GM19035 (cell line): ENCODE measurements around the gene ELFN2.

Source experiments
- ATAC-seq: cut with Tn5 transposase; IDR thresholded peaks from one replicate; pipeline ENCODE4 v1.9.1; 2021; ENCODE audit not compliant: unreplicated experiment

Gene ELFN2

DNA sequence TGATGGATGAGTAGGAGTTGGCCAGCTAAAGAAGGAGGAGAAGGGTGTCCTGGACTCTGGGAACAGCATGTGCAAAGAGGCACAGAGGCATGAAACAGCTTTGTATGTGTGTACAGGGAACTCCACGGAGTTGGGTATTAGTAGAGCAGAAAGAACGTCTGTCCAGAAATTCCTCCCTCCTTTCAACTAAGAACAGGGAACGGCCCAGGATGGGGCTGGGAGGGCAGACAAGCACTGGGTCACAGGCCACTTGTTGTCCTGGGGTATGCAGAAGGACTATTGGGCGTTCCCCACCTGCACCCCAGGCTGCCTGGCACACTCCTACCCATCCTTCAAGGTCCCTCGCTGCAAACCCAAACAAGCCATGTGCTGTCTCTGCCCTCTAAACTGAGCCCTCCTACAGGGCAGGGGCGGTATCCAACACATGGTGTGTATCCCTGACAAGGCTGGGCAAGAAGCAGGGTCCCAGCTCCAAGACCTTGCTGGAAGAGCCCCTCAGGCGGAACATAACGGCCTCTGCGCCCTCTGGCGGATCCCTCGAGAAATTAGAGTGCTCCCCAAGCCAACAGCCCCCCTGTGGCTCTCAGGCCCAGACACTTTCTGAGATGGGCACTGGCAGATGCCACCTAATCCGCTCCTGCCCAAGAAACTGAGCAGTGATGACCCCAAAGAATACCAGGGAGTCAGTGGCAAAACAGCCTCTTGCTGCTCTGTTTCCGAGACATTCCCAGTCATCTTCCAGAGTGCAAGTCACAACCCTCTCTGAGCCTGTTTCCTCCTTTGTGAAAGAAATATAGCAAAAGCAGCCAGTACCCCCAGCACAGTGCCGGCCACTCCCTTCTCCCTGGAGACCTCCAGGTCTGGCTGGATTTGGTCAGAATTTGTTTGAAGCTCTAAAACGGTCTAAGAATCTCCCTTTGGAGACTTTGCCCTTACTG lies 1.6 kb upstream of the ELFN2 start:
- ATAC-seq, result no peak

DNA sequence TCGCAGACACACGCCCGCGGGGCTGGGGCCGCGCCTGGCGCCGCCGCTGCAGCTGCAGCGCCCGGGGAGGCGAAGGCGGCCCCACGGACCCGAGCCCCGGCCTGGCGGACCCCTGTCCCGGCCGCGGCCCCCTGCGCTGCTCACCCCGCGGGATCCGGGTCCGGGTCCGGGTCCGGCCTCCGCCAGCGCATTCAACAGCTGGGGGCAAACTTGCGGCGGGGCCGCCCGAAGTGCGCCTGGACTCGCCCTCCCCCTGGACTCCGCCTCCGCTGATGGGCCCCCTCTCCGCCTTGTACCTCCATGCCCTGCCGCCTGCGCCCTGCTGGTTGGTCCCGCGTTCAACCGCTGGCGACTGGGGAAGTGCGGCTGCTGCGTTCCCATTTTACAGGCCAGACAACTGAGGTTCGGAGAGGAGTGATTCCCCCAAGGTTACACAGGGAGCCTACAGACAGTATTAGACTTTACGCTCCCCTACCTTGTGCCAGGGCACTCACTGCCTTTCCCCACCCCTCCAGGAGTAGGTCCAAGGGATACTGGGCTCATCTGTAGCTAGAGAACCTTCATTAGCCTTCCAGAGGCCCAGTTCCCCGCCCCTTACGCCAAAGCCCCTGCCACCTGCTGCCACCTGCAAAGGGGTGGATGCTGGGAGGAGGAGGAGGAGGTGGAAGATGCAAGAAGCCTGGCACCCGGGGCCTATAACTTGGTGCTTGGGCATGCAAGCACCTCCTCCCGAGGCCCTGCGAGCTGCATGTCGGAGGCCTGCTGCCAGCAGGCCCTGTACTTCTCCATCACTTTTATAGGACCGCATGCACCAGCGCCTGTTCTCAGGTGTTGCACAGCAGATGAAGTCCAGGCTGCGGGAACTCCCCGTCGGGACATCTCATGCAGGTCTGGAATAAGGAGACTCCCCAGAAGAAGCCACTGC lies 694 bp upstream of the ELFN2 start:
- no peak for ATAC-seq

DNA sequence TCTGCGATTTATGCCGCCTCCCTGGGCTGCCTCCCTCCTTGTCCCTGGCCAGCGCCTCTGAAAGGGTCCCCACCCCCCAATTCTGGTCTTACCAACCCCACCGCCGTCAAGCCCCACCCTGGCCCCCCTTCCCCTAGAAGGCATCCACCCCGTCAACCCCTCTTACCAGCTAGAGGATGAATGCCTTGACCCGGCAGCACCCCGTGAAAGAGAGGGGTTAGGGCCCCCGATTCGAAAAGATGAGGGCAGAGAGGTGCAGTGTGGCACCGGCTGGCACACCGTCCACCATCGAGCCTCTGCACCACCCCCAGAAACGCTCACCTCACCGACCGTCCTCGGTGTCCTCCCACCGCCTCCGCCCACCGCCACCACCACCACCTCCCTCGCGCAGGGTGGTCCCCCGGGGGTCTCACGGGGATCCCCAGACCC lies 559 bp downstream of the ELFN2 start:
- no peak for ATAC-seq

- ATAC-seq, result no peak
These were observed 1.2 kb downstream of the ELFN2 start for GRCh38 chr22:37425800-37426705.

DNA sequence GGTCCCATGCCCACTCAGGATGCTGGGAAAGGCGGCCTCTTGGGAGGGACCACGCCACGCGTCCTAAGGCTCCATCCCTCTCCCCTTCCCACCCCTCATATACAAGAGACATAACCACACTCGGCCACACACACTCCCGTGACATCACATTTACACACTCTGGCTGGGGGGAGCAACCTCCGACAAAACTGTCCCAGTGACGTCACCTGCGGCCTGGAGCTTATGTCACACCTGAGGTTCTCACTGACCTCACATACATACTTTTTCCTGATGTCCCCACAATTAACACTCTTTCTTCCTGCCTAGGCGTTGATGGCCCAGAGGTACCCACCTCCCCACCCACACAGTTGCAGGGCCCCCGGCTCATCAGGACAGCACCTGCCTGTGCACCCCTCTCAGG lies 1.9 kb downstream of the ELFN2 start:
- ATAC-seq, result no peak

DNA sequence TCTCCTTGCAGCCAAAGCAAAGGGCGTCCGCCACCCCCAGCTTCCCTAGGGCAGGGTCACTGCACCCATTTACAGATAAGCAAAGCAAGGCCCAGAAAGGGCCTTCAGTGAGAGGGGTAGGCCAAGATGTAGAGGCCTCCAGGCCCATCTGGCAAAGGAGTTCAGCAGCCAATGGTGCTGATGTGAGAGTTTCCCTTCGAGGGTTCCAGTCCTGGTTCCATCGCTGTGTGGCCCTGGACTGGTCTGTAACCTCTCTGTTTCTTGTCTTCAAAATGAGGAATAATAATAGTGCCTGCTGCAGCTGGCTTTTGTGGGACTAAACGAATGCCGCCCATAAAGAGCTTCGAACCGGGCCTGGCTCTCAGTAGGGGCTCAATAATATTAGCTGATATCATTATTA lies 4.0 kb downstream of the ELFN2 start:
- no peak for ATAC-seq

DNA sequence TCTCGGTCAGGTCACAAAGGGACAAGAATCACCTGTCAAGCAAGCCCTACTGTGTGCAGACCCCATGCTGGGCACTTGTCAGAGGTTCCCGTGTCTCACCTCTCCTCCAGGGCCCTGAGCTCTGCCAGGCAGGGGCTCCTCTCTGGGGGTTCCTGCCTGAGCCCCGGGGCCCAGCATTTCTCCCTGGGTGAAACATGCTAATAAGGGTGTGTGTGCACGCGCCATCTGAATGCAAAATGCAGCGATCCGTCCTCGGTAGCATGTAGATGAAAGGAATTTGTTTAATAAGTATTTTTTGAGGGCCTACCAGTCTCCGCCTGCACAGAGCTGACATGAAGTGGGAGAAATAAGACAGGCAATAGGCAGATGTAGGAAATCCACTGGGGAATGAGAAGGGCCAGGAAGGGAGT lies 5.8 kb downstream of the ELFN2 start:
- no peak for ATAC-seq

DNA sequence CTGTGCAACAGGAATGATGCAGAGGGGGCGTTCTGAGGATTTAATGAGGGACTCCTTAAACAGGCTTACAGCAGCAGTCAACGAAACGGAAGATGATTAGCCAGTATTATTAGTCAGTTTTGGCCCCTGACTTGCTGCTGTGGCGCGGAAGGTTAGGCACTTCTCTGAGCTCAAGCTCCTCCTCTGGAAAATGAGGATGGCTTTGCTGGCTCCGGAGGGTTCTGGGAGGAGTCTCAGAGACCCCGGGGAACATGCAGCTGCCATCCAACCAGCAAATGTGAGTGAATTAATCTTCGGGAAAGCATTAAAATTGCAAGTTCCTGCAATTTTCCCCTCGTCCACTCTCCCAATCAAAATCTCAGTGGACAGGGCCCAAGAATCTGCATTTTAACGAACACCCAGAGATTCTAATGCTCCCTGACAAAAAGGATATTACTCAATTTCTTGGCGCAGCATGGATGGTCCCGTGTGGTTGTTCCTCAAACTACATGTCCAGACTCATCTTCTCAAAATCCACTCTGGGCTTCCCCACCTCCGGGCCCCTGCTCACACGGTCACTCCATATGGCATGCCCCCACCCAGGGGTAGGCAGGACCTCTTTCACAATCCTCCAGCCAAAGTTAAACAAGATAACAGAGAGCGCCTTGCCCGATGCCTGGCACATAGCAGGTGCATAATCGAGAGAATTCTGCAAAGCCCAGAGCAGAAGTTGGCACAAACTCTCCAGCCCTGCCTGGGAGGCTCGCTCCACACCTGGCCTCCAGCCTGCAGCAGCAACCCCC lies 6.4 kb downstream of the ELFN2 start:
- no peak for ATAC-seq

DNA sequence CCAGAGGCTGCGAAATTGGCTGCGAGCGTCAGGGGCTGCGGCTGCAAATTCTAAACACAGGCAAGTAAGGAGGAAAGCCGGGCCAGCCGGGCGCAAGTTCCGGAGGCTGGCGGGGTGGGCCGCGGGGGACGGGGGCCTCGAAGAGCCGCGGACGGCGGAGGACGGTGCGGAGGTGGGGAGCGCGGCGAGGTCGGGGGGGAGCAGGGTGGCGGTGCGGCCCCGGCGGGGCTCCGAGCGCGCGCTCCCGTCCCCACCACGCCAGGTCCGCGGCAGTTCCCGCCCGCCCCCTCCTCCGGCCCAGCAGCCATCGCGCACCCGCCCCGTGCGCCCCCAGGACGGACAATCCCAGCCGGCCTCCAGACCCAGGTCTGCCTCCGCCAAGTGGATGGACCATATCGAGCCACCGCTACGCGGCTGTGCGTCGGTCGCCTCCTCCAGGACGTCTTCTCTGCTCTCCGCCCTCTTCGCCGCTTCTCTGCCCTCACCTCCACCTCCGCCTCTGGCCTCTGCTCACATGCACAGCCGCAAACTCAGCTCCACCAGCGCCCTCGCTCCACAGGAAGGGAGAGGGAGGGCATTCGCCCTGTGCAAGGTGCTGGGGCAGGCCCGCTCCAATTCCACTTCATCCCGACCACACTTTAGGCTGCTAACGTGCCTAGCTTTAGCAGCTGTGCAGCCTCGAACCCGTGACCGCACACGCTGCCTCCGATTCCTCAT lies 7.2 kb downstream of the ELFN2 start:
- no peak for ATAC-seq

DNA sequence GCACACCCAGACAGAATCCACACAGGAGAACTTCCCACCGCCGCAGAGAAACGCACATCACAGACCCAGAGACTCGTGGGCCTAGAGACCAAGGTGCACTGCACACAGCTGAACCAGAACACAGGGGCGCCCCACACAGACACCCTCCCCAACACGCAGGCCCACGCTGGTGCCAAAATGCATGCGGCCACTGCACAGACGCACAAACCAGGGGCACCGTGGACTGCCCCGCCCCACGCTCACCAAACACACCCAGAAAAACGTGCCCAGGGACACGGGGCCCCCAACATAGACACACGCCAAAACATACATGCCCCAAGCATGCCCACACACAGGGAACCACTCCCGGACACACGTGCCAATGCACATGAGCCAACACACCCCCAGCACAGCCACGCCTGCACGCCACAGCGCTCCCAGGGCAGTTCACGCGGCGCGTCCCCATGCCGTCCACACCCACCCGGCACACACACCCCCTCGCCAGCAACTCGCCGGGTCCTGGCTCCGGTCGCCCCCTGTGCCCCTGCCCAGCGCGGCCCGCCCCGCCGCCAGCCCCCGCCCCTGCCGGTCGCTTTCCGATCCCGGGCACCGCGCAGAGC lies 7.8 kb downstream of the ELFN2 start:
- ATAC-seq, result no peak

GRCh38 chr22:37418627-37419369 lies 8.5 kb downstream of the ELFN2 start:
- ATAC-seq, result no peak

DNA sequence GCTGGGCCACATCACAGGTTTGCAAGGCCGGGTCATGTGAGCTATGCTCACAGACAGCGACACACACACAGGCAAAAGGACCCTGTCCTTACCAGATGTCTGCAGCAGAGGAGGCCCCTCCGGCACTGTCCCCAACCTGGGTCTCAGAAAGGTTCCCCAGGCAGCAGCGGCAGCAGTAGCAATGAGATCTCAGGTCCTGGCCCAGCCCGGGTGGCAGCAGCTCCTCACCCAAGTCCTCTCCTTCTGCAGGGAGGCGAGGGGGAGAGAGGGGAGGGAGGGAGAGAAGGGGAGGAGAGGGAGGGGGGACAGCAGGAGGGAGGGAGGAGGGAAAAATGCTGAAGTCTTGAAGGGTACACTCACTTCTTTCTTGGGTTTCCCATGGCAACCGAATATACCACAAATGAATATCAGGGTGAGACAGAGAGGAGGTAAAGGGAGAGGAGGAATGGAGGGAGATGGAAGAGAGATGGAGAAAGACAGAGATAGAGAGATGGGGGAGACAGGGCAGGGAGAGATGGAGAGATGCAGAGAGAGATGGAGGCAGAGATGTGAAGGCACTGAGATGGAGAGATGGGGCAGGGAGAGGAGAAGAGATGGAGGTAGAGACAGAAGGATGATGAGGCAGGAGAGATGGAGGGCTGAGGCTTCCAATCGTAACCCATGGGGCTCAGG lies 9.5 kb downstream of the ELFN2 start:
- ATAC-seq, result no peak

DNA sequence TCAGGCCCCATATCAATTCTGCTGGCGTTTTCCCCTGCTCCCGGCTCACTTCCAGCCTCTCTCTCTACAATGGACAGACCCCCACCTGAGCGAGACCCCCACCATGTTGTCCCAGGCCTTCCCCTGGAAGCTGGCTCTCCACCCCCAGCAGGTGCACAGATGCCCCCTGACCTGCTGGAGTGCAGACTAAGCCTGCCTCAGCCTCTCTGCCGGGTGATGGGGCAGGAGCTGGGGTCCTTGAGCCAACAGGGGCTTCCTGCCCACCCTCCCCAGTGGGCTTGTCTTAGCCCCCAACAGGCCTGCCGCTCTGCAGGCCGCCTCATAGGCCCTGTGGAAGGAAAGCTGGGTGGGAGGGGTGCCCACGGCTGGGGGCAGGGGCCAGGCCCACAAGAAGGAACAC lies 10.0 kb downstream of the ELFN2 start:
- ATAC-seq, result no peak

GRCh38 chr22:37416827-37417226 lies 10.5 kb downstream of the ELFN2 start:
- ATAC-seq, result no peak

DNA sequence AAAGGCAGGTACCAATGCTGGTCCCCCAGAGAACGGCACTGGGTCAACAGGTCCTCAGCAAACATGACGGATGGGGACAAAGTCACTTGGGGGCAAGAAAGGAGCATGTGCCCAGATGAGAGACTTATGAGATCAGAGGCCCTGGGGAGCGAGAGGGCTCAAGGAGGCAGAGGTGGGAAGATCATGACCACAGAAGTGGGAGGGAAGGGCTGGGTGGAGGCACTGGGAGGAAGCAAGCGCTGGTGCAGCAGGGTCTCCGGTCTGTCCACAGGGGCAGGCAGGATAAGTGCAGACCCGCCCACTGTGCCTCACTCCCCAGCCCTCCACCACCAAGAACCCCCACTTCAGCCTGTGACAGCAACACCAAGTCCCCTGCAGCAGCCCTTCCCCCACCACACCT lies 10.9 kb downstream of the ELFN2 start:
- no peak for ATAC-seq

- ATAC-seq, result no peak
These were observed 12.1 kb downstream of the ELFN2 start for GRCh38 chr22:37415210-37415609.

- no peak for ATAC-seq
These were observed 13.0 kb downstream of the ELFN2 start for GRCh38 chr22:37414288-37414687.

DNA sequence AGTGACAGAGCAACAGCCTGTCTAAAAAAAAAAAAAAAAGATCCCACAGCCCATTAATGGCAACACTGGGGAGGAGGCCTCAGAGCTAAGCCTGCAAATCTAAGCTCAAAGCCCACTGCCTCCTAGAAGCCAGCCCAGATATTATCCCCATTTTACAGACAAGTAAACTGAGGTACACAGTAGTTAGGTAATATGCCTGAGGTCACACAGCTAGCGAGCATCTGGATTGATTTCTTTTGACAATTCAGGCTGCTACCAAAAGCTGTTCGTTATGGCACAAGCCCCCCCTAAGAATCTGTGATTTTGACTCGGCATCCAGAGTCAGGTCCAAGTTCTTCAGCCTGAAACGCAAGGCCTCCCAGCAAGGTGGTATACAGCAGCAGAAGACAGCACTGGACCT lies 13.7 kb downstream of the ELFN2 start:
- ATAC-seq, result no peak
